Loucy (cell line): ENCODE measurements around the gene PNMA6A.

ENCODE experiments used
- EZH2phosphoT487 ChIP-seq: fragments of 200-600 bp; IDR thresholded peaks from 2 replicates; pipeline ENCODE4 v1.6.1; 2018; ENCODE audit warnings: antibody characterized with exemption, mild to moderate bottlenecking, moderate library complexity, borderline replicate concordance
- TF ChIP-seq, protein P1 (sequence below): fragments of 200-600 bp; sonication (generic); conservative IDR thresholded peaks from 2 replicates; pipeline ENCODE4 v1.5.1; 2014; ENCODE audit warnings: mild to moderate bottlenecking, antibody characterized with exemption, low read length

DNA sequence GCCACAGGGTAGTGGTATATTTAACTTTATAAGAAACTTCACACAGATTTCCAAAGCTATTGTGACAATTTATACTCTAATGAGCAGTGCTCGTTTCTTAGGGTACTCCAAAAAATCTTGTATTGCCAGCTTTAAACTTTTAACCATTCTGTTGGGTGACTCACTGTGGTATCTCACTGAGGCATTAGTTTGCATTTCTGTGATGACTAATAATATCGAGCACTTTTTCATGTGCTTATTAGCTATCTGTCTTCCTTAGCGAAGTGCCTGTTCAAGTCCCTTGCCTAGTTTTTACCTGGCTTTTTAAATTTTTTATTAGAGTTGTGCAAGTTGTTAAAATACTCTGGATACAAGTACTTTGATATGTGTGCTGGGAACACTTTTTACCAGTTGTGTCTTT, 10.5 kb upstream of the PNMA6A start:
- TF ChIP-seq, protein P1, sequence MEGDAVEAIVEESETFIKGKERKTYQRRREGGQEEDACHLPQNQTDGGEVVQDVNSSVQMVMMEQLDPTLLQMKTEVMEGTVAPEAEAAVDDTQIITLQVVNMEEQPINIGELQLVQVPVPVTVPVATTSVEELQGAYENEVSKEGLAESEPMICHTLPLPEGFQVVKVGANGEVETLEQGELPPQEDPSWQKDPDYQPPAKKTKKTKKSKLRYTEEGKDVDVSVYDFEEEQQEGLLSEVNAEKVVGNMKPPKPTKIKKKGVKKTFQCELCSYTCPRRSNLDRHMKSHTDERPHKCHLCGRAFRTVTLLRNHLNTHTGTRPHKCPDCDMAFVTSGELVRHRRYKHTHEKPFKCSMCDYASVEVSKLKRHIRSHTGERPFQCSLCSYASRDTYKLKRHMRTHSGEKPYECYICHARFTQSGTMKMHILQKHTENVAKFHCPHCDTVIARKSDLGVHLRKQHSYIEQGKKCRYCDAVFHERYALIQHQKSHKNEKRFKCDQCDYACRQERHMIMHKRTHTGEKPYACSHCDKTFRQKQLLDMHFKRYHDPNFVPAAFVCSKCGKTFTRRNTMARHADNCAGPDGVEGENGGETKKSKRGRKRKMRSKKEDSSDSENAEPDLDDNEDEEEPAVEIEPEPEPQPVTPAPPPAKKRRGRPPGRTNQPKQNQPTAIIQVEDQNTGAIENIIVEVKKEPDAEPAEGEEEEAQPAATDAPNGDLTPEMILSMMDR = no peak
- no peak for TF ChIP-seq EZH2phosphoT487
